ENCODE data around the gene PEX10.

GRCh38 chr1:2430592-2430973, 18.2 kb upstream of the PEX10 start:
- TF ChIP-seq ZNF592 (IDR thresholded peaks at IDR 0.05) (no peak), JUND (IDR thresholded peaks at IDR 0.05; ENCODE audit: low read depth, low read length) (no peak)
